Tibial artery (tissue), 4 donors: ENCODE measurements around the gene GNPNAT1.

Experiments used
- DNase-seq, 2 donors: peaks; one replicate each; pipeline ENCODE4 v3.0.0-alpha.2; 2019
- H3K27ac ChIP-seq, 2 donors: fragments of 200-600 bp; sonication (generic) in 1 of 2; 1 replicate in 1 of 2; 2 replicates in 1 of 2; pipeline ENCODE4 v1.5.1; 2018 to 2019; ENCODE audit warnings: mild to moderate bottlenecking in 1 of 2
- H3K27me3 ChIP-seq, 2 donors: fragments of 200-600 bp; sonication (generic) in 1 of 2; one replicate each; pipeline versions ENCODE4 v1.5.1 to v1.6.0; 2016 to 2019
- H3K36me3 ChIP-seq, 3 donors: fragments of 200-600 bp; sonication (generic) in 2 of 3; one replicate each; pipeline ENCODE4 v1.5.1; 2016 to 2019; ENCODE audit warnings: mild to moderate bottlenecking in 2 of 3
- H3K4me1 ChIP-seq, 4 donors: fragments of 200-600 bp; sonication (generic) in 2 of 4; 1 replicate in 3 of 4; 2 replicates in 1 of 4; pipeline ENCODE4 v1.5.1; 2016 to 2019
- H3K4me3 ChIP-seq, 2 donors: fragments of 200-600 bp; sonication (generic) in 1 of 2; 1 replicate in 1 of 2; 2 replicates in 1 of 2; pipeline ENCODE4 v1.5.1; 2018 to 2019; ENCODE audit warnings: mild to moderate bottlenecking in 2 of 2
- H3K9me3 ChIP-seq, 3 donors: fragments of 200-600 bp; sonication (generic) in 1 of 3; one replicate each; pipeline ENCODE4 v1.5.1; 2016 to 2019
- CTCF ChIP-seq, 2 experiments: fragments of 200-600 bp in 1 of 2; fragments of 450-650 bp in 1 of 2; IDR thresholded peaks; one replicate each; pipeline ENCODE4 v1.5.1; 2017 to 2019; ENCODE audit warnings: antibody characterized with exemption in 2 of 2, mild to moderate bottlenecking in 1 of 2, moderate library complexity in 1 of 2
- intact Hi-C: fragments of 100-400 bp; cut with DNase I; formaldehyde crosslinking; loops from one replicate; pipeline ENCODE4 v1.15.0; 2023; ENCODE audit warnings: low total_unique reads

The GNPNAT1 gene

GRCh38 chr14:52835122-52835903, 43.9 kb upstream of the GNPNAT1 start:
- no peak for DNase-seq
- H3K4me3 ChIP-seq, result no peak overlapping the region
- no peaks in the 10 kb centered on the region for H3K9me3 ChIP-seq
- H3K27me3 ChIP-seq, result no peaks in the 10 kb centered on the region
- no peak overlapping the region for H3K27ac ChIP-seq
- TF ChIP-seq CTCF (IDR thresholded peaks at IDR 0.05), result no peak
- H3K36me3 ChIP-seq, result no peaks in the 10 kb centered on the region
- intact Hi-C loops, result no loop called here
- H3K4me1 ChIP-seq, result peaks cover 0 to 9% (median 0%) of the 10 kb centered on the region in 4 donors

- Histone ChIP-seq H3K4me3 (no peak overlapping the region), H3K27ac (no peak overlapping the region), H3K36me3 (no peaks in the 10 kb centered on the region), H3K27me3 (no peaks in the 10 kb centered on the region), H3K4me1 (peaks cover 0 to 9% (median 0%) of the 10 kb centered on the region in 4 donors), H3K9me3 (no peaks in the 10 kb centered on the region)
- no peak for DNase-seq
- intact Hi-C loops, result no loop called here
- TF ChIP-seq CTCF (IDR thresholded peaks at IDR 0.05), result no peak
Observed at GRCh38 chr14:52834440-52834842, 43.0 kb upstream of the GNPNAT1 start.

- Histone ChIP-seq H3K4me1 (peaks cover 0 to 9% (median 0%) of the 10 kb centered on the region in 4 donors), H3K36me3 (no peaks in the 10 kb centered on the region), H3K27ac (no peak overlapping the region), H3K9me3 (no peaks in the 10 kb centered on the region), H3K27me3 (no peaks in the 10 kb centered on the region), H3K4me3 (no peak overlapping the region)
- DNase-seq, result no peak
- no peak for TF ChIP-seq CTCF (IDR thresholded peaks at IDR 0.05)
- intact Hi-C loops, result no loop called here
Observed at GRCh38 chr14:52833891-52834290, 42.5 kb upstream of the GNPNAT1 start.

- TF ChIP-seq CTCF (IDR thresholded peaks at IDR 0.05), result no peak
- H3K36me3 ChIP-seq, result no peaks in the 10 kb centered on the region
- intact Hi-C loops, result loop anchor here (10.0 kb wide), 1 partner anchor 225 kb away; no protein-coding TSS in a partner anchor
- no peak overlapping the region for H3K27ac ChIP-seq
- no peak overlapping the region for H3K4me3 ChIP-seq
- H3K27me3 ChIP-seq, result no peaks in the 10 kb centered on the region
- DNase-seq, result no peak
- peaks cover 0 to 9% (median 0%) of the 10 kb centered on the region in 4 donors for H3K4me1 ChIP-seq
- no peaks in the 10 kb centered on the region for H3K9me3 ChIP-seq
Observed at GRCh38 chr14:52829527-52830185, 38.2 kb upstream of the GNPNAT1 start.

GRCh38 chr14:52827426-52827825, 36.0 kb upstream of the GNPNAT1 start:
- no peaks in the 10 kb centered on the region for H3K27me3 ChIP-seq
- intact Hi-C loops, result loop anchor here (10.0 kb wide), 1 partner anchor 227 kb away; no protein-coding TSS in a partner anchor
- H3K4me1 ChIP-seq, result peaks cover 0 to 13% (median 0%) of the 10 kb centered on the region in 4 donors
- DNase-seq, result no peak
- H3K9me3 ChIP-seq, result no peaks in the 10 kb centered on the region
- H3K4me3 ChIP-seq, result no peak overlapping the region
- no peak overlapping the region for H3K27ac ChIP-seq
- H3K36me3 ChIP-seq, result no peaks in the 10 kb centered on the region
- no peak for TF ChIP-seq CTCF (IDR thresholded peaks at IDR 0.05)
